ENCODE data around the gene YWHAQ. TPM values are rescaled to one million over a fixed set of nuclear protein-coding genes. Genes with fewer than 3 reads are reported as not detected.

Gene YWHAQ
- polyA plus RNA-seq, 1 of the 3 experiments (the other 2 are of a cell fraction): 240 TPM

DNA sequence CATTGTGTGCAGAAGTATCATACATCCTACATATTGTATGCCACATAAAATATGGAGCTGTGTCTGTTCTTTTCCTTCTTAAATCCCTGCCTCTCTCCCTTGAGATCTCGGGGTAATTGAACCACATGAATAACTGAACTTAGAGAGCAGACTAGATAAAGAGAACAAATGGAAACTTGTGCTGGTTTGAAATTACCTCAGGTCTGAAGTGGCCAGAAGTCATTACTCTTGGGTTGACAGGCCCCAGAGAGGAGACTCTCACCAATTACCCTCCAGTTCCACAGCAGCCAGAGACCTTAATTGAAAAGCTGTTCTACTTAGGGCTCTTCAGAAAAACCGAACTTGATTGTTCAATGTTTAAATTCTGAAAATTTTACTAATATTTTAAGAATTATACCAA, 70.2 kb downstream of the YWHAQ start:
- POLR2A ChIA-PET: interaction anchor here (0.7 kb wide), 1 partner anchor 673 kb away, joined by 5 read pairs; no protein-coding TSS in a partner anchor
- CTCF ChIA-PET: interaction anchor here (1.0 kb wide), 1 partner anchor 239 kb away, joined by 5 read pairs; no protein-coding TSS in a partner anchor
- H3K36me3 ChIP-seq (replicated peaks in 1 of 2; ENCODE audit: control insufficient read depth in 1 of 2, insufficient read depth in 2 of 2, low read length in 1 of 2): peaks cover 3 to 8% of the 10 kb centered on the region in 2 experiments
- H3K79me2 ChIP-seq (ENCODE audit: insufficient read depth): peaks cover 24% of the 10 kb centered on the region
- no peak for DNase-seq
- peaks cover 22% of the 10 kb centered on the region for H3F3A ChIP-seq (replicated peaks; ENCODE audit: insufficient read depth)
- H3K4me2 ChIP-seq: no peak overlapping the region
- no peaks in the 10 kb centered on the region for H4K20me1 ChIP-seq (ENCODE audit: insufficient read depth)
- peaks cover 4 to 5% of the 10 kb centered on the region in 2 experiments for H3K4me1 ChIP-seq (ENCODE audit: control insufficient read depth in 1 of 2, insufficient read depth in 2 of 2, low read depth in 1 of 2, low read length in 1 of 2)
- H3K9me3 ChIP-seq: no peaks in the 10 kb centered on the region
- no peak overlapping the region for H3K4me3 ChIP-seq (ENCODE audit: low read depth in 2 of 2, low read length in 1 of 2)
- H3K27ac ChIP-seq (ENCODE audit: low read depth in 2 of 2, low read length in 1 of 2): no peak overlapping the region
- H3K9me2 ChIP-seq: no peaks in the 10 kb centered on the region
- H3K27me3 ChIP-seq (ENCODE audit: insufficient read depth): no peaks in the 10 kb centered on the region
- H3K9ac ChIP-seq: no peak overlapping the region
- no peak for TF ChIP-seq ELF1 (IDR thresholded peaks at IDR 0.05)
- TF ChIP-seq JUND (IDR thresholded peaks at IDR 0.05): no peak
- TF ChIP-seq, protein P1, sequence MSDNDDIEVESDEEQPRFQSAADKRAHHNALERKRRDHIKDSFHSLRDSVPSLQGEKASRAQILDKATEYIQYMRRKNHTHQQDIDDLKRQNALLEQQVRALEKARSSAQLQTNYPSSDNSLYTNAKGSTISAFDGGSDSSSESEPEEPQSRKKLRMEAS (IDR thresholded peaks at IDR 0.05; ENCODE audit: low read depth): no peak
- TF ChIP-seq TEAD4 (IDR thresholded peaks at IDR 0.05; ENCODE audit: borderline replicate concordance, insufficient read depth): no peak
- TF ChIP-seq, protein P2, sequence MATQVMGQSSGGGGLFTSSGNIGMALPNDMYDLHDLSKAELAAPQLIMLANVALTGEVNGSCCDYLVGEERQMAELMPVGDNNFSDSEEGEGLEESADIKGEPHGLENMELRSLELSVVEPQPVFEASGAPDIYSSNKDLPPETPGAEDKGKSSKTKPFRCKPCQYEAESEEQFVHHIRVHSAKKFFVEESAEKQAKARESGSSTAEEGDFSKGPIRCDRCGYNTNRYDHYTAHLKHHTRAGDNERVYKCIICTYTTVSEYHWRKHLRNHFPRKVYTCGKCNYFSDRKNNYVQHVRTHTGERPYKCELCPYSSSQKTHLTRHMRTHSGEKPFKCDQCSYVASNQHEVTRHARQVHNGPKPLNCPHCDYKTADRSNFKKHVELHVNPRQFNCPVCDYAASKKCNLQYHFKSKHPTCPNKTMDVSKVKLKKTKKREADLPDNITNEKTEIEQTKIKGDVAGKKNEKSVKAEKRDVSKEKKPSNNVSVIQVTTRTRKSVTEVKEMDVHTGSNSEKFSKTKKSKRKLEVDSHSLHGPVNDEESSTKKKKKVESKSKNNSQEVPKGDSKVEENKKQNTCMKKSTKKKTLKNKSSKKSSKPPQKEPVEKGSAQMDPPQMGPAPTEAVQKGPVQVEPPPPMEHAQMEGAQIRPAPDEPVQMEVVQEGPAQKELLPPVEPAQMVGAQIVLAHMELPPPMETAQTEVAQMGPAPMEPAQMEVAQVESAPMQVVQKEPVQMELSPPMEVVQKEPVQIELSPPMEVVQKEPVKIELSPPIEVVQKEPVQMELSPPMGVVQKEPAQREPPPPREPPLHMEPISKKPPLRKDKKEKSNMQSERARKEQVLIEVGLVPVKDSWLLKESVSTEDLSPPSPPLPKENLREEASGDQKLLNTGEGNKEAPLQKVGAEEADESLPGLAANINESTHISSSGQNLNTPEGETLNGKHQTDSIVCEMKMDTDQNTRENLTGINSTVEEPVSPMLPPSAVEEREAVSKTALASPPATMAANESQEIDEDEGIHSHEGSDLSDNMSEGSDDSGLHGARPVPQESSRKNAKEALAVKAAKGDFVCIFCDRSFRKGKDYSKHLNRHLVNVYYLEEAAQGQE (IDR thresholded peaks at IDR 0.05; ENCODE audit: low read depth, low read length): no peak
- TF ChIP-seq FOXJ3 (CRISPR knock-in tag; IDR thresholded peaks at IDR 0.05): no peak
- WGBS (ENCODE audit: low lambda C conversion rate): 93% methylated on average over 2 of the region's 2 CpGs
- H2AFZ ChIP-seq (ENCODE audit: low read depth): no peak overlapping the region

DNA sequence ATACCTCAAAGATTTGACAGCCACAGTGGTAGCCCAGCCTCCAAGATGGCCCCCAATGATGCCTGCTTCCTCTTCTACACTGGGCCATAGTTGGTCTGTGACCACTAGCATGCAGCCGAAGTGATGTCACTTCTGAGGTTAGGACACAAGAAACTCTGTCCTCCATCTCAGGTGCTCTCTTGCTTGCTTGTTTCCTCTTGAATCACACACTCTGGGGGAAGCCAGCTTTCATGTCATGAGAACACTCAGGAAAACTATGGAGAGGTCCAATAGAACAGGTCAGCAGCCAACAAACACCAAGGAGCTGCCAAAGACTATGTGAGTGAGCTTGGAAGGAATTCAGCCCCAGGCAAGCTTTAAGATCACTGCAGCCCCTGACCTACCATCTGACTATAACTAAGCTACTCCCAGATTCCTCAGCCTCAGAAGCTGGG, 71.8 kb downstream of the YWHAQ start:
- H3K4me2 ChIP-seq: no peak overlapping the region
- CTCF ChIA-PET: interaction anchor here (1.0 to 2.2 kb wide), 3 partner anchors 22 to 876 kb away, joined by 3 to 5 read pairs (median 4); no protein-coding TSS in a partner anchor
- H2AFZ ChIP-seq (ENCODE audit: low read depth): no peak overlapping the region
- H3K9me3 ChIP-seq: no peaks in the 10 kb centered on the region
- no peaks in the 10 kb centered on the region for H3K9me2 ChIP-seq
- peaks cover 6% of the 10 kb centered on the region; the same call in 1 of the 2 replicates for H4K20me1 ChIP-seq (ENCODE audit: insufficient read depth)
- no peak overlapping the region for H3K4me3 ChIP-seq (ENCODE audit: low read depth in 2 of 2, low read length in 1 of 2)
- POLR2A ChIA-PET: interaction anchor here (1.4 kb wide), 1 partner anchor 72 kb away, joined by 4 read pairs; the partner anchor contains the start of gene YWHAQ
- H3K79me2 ChIP-seq (ENCODE audit: insufficient read depth): peaks cover 40% of the 10 kb centered on the region
- WGBS (ENCODE audit: low lambda C conversion rate): 86% methylated on average over 1 of the region's 1 CpG
- H3K4me1 ChIP-seq (ENCODE audit: control insufficient read depth in 1 of 2, insufficient read depth in 2 of 2, low read depth in 1 of 2, low read length in 1 of 2): peaks cover 0 to 8% of the 10 kb centered on the region in 2 experiments; a peak in 2 of 4 replicates
- H3F3A ChIP-seq (replicated peaks; ENCODE audit: insufficient read depth): peaks cover 24% of the 10 kb centered on the region
- H3K27ac ChIP-seq (ENCODE audit: low read depth in 2 of 2, low read length in 1 of 2): peak overlapping the region; percentile 34 to 47; a peak in 3 of 4 replicates
- H3K27me3 ChIP-seq (ENCODE audit: insufficient read depth): no peaks in the 10 kb centered on the region
- no peak for DNase-seq
- H3K9ac ChIP-seq: no peak overlapping the region
- peaks cover 3 to 8% of the 10 kb centered on the region in 2 experiments for H3K36me3 ChIP-seq (replicated peaks in 1 of 2; ENCODE audit: control insufficient read depth in 1 of 2, insufficient read depth in 2 of 2, low read length in 1 of 2)
- TF ChIP-seq, protein P2 (IDR thresholded peaks at IDR 0.05; ENCODE audit: low read depth, low read length): no peak
- TF ChIP-seq JUND (IDR thresholded peaks at IDR 0.05) (no peak), TCF12 (IDR thresholded peaks at IDR 0.05) (no peak), RCOR1 (IDR thresholded peaks at IDR 0.05; ENCODE audit: low read length) (no peak), TEAD4 (IDR thresholded peaks at IDR 0.05; ENCODE audit: borderline replicate concordance, insufficient read depth) (no peak), PBX3 (IDR thresholded peaks at IDR 0.05) (no peak), YY1 (IDR thresholded peaks at IDR 0.05; ENCODE audit: low read depth) (peak; percentile 51; the same call in 1 of the 2 replicates), NFIC (IDR thresholded peaks at IDR 0.05; ENCODE audit: borderline replicate concordance) (0 out of 2 replicates have a peak, but pooled peaks have one; percentile 18), SMC3 (IDR thresholded peaks at IDR 0.05; ENCODE audit: low read depth, low read length) (no peak), CTCF (IDR thresholded peaks at IDR 0.05) (no peak)
- TF ChIP-seq, protein P3, sequence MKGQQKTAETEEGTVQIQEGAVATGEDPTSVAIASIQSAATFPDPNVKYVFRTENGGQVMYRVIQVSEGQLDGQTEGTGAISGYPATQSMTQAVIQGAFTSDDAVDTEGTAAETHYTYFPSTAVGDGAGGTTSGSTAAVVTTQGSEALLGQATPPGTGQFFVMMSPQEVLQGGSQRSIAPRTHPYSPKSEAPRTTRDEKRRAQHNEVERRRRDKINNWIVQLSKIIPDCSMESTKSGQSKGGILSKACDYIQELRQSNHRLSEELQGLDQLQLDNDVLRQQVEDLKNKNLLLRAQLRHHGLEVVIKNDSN (IDR thresholded peaks at IDR 0.05; ENCODE audit: borderline replicate concordance, low read depth): no peak

Measured in SK-N-SH (cell line).